Measurements from ENCODE around the gene NCLN.
A peak's percentile ranks its signal among the peaks of the same experiment; 100 is the strongest.
"Not testable (repeated sequence)": the region's sequence is repeated elsewhere in the genome, so short reads cannot be mapped to it uniquely, and the experiment has no call there.

NCLN gene

GRCh38 chr19:3190921-3191805, 5.4 kb downstream of the NCLN start:
- H3K27me3 ChIP-seq = no peaks in the 10 kb centered on the region
- peaks cover 64 to 70% of the 10 kb centered on the region in 2 experiments for H3K4me1 ChIP-seq (ENCODE audit: control insufficient read depth in 1 of 2, insufficient read depth in 1 of 2, low read depth in 1 of 2, low read length in 1 of 2)
- H3K4me3 ChIP-seq (ENCODE audit: low read depth in 1 of 2, low read length in 1 of 2) = peak overlapping the region in 1 of 2 experiments; percentile 18
- H3K27ac ChIP-seq = peak overlapping the region; percentile 94
- H3K36me3 ChIP-seq = peaks cover 3% of the 10 kb centered on the region
- H3K9me3 ChIP-seq = no peaks in the 10 kb centered on the region
- TF ChIP-seq, protein P1, sequence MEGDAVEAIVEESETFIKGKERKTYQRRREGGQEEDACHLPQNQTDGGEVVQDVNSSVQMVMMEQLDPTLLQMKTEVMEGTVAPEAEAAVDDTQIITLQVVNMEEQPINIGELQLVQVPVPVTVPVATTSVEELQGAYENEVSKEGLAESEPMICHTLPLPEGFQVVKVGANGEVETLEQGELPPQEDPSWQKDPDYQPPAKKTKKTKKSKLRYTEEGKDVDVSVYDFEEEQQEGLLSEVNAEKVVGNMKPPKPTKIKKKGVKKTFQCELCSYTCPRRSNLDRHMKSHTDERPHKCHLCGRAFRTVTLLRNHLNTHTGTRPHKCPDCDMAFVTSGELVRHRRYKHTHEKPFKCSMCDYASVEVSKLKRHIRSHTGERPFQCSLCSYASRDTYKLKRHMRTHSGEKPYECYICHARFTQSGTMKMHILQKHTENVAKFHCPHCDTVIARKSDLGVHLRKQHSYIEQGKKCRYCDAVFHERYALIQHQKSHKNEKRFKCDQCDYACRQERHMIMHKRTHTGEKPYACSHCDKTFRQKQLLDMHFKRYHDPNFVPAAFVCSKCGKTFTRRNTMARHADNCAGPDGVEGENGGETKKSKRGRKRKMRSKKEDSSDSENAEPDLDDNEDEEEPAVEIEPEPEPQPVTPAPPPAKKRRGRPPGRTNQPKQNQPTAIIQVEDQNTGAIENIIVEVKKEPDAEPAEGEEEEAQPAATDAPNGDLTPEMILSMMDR (IDR thresholded peaks at IDR 0.05) = no peak

- H3K36me3 ChIP-seq, H3K27me3 ChIP-seq, H3K9me3 ChIP-seq: not testable (repeated sequence)
- Histone ChIP-seq H3K4me1 (ENCODE audit: control insufficient read depth in 1 of 2, insufficient read depth in 1 of 2, low read depth in 1 of 2, low read length in 1 of 2) (peaks cover 58 to 65% of the 10 kb centered on the region in 2 experiments), H3K27ac (peak overlapping the region; percentile 94), H3K4me3 (ENCODE audit: low read depth in 1 of 2, low read length in 1 of 2) (peak overlapping the region in 1 of 2 experiments; percentile 18)
Observed at GRCh38 chr19:3191806-3192104, 6.0 kb downstream of the NCLN start.

GRCh38 chr19:3192228-3192635, 6.5 kb downstream of the NCLN start:
- Histone ChIP-seq H3K27ac (no peak overlapping the region), H3K27me3 (no peaks in the 10 kb centered on the region), H3K4me3 (ENCODE audit: low read depth in 1 of 2, low read length in 1 of 2) (no peak overlapping the region), H3K36me3 (peaks cover 14% of the 10 kb centered on the region), H3K4me1 (ENCODE audit: control insufficient read depth in 1 of 2, insufficient read depth in 1 of 2, low read depth in 1 of 2, low read length in 1 of 2) (peaks cover 54 to 60% of the 10 kb centered on the region in 2 experiments), H3K9me3 (no peaks in the 10 kb centered on the region)
- TF ChIP-seq, protein P1 (IDR thresholded peaks at IDR 0.05) = no peak

- Histone ChIP-seq H3K9me3 (no peaks in the 10 kb centered on the region), H3K4me3 (ENCODE audit: low read depth in 1 of 2, low read length in 1 of 2) (no peak overlapping the region), H3K4me1 (ENCODE audit: control insufficient read depth in 1 of 2, insufficient read depth in 1 of 2, low read depth in 1 of 2, low read length in 1 of 2) (peaks cover 49 to 55% of the 10 kb centered on the region in 2 experiments), H3K27me3 (no peaks in the 10 kb centered on the region), H3K27ac (no peak overlapping the region), H3K36me3 (peaks cover 15% of the 10 kb centered on the region)
- TF ChIP-seq, protein P1 (IDR thresholded peaks at IDR 0.05) = no peak
Observed at GRCh38 chr19:3192684-3193083, 7.0 kb downstream of the NCLN start.

DNA sequence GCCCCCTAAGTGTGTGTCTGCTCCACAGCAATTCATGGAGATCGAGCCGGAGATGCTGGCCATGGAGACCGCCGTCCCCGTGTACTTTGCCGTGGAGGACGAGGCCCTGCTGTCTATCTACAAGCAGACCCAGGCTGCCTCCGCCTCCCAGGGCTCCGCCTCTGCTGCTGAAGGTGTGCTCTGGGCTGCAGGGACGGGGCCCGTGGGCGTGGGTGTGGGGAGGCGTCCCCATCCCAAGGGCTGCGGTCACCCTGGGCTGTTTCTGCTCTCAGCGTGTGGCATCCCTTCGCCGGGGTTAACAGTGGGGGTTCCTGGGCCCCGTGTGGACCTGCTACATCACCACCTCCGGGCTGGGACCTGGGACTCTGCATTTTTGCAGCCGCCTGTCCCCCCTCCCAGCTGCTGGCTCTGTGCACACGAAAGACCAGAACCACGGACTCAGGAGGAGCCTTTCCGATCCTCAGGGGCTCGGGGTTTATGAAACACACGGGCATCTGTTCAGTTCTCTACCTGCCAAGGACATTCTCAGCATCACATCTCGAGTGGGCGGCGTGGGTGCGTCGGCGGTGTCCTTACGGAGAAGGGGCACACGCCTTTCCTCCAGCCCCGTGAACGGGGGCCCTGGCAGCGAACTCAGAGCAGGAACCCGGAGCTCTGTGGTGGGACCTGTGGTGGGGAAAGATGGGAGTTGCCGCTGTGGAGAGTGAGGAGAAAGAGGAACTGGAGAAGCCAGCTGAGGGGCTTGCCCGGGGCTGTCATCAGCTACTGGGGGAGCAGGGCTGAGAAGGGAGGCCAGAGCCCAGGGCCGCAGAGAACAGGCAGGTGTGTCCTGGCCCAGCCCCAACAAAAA, 7.8 kb downstream of the NCLN start:
- Histone ChIP-seq H3K4me3 (ENCODE audit: low read depth in 1 of 2, low read length in 1 of 2) (no peak overlapping the region), H3K9me3 (no peaks in the 10 kb centered on the region), H3K27me3 (no peaks in the 10 kb centered on the region), H3K36me3 (peaks cover 21% of the 10 kb centered on the region), H3K4me1 (ENCODE audit: control insufficient read depth in 1 of 2, insufficient read depth in 1 of 2, low read depth in 1 of 2, low read length in 1 of 2) (peaks cover 41 to 47% of the 10 kb centered on the region in 2 experiments), H3K27ac (peak overlapping the region; percentile 18)
- TF ChIP-seq, protein P1 (IDR thresholded peaks at IDR 0.05) = no peak
